ENCODE results near the gene SLC22A1. TPM values are rescaled to one million over a fixed set of nuclear protein-coding genes. Genes with fewer than 3 reads are reported as not detected.

Gene SLC22A1
- total and polyA plus RNA-seq, 2 experiments from 2014 or later = 6.7 to 12.9 TPM

DNA sequence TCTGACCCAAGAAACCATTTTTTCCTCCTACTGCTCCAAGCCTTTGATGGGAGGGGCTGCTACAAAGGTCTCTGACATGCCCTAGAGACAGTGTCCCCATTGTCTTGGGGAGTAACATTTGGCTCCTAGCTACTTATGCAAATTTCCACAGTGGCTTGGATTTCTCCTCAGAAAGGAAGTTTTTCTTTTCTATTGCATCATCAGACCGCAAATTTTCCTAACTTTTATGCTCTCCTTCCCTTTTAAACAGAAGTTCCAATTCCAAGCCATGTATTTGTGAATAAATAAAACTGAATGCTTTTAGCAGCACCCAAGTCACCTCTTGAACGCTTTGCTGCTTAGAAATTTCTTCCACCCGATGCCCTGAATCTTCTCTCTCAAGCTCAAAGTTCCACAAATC, 86.0 kb downstream of the SLC22A1 start:
- Histone ChIP-seq H3K27me3 (no peaks in the 10 kb centered on the region), H3K36me3 (replicated peaks; ENCODE audit: insufficient read depth, low read depth) (no peaks in the 10 kb centered on the region), H2AFZ (no peak overlapping the region), H3K4me2 (no peak overlapping the region), H4K20me1 (ENCODE audit: insufficient read depth, poor library complexity, severe bottlenecking) (no peaks in the 10 kb centered on the region), H3K9me2 (replicated peaks; ENCODE audit: insufficient read depth) (no peaks in the 10 kb centered on the region), H3K9me3 (ENCODE audit: low read depth) (no peaks in the 10 kb centered on the region), H3K79me2 (no peaks in the 10 kb centered on the region), H3K4me1 (ENCODE audit: insufficient read depth) (no peaks in the 10 kb centered on the region), H3K4me3 (no peak overlapping the region), H3K27ac (no peak overlapping the region)
- DNase-seq (ENCODE audit: low spot score) = no peak
- WGBS (ENCODE audit: low lambda C conversion rate, missing lambda C conversion rate) = 87% methylated on average over 3 of the region's 3 CpGs
- no peak for TF ChIP-seq EZH2phosphoT487 (IDR thresholded peaks at IDR 0.05; ENCODE audit: low read depth, severe bottlenecking, unreplicated experiment)
- TF ChIP-seq, protein P1, sequence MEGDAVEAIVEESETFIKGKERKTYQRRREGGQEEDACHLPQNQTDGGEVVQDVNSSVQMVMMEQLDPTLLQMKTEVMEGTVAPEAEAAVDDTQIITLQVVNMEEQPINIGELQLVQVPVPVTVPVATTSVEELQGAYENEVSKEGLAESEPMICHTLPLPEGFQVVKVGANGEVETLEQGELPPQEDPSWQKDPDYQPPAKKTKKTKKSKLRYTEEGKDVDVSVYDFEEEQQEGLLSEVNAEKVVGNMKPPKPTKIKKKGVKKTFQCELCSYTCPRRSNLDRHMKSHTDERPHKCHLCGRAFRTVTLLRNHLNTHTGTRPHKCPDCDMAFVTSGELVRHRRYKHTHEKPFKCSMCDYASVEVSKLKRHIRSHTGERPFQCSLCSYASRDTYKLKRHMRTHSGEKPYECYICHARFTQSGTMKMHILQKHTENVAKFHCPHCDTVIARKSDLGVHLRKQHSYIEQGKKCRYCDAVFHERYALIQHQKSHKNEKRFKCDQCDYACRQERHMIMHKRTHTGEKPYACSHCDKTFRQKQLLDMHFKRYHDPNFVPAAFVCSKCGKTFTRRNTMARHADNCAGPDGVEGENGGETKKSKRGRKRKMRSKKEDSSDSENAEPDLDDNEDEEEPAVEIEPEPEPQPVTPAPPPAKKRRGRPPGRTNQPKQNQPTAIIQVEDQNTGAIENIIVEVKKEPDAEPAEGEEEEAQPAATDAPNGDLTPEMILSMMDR (IDR thresholded peaks at IDR 0.05; ENCODE audit: poor library complexity) = no peak
- no peak for TF ChIP-seq EZH2 (IDR thresholded peaks at IDR 0.05; ENCODE audit: borderline replicate concordance)

Small RNA genes within 50 kb of the gene (small RNA-seq; reads per million reads assigned to genes)
- not detected for gene AL645733.1

Other genes starting within 250 kb of the SLC22A1 start
- gene MAS1, start 230.8 kb upstream of the SLC22A1 start, total RNA-seq = not detected in 2 replicates
- gene MAS1, start 230.8 kb upstream of the SLC22A1 start, polyA plus RNA-seq = not detected in 2 replicates
- 105 and 132 TPM in 2 replicates for gene IGF2R, start 152.7 kb upstream of the SLC22A1 start, total RNA-seq
- 56.1 and 61.2 TPM in 2 replicates for gene IGF2R, start 152.7 kb upstream of the SLC22A1 start, polyA plus RNA-seq
- 0.43 and 1.2 TPM in 2 replicates for gene SLC22A2, start 137.0 kb downstream of the SLC22A1 start, total RNA-seq
- 0.57 and 1.5 TPM in 2 replicates for gene SLC22A2, start 137.0 kb downstream of the SLC22A1 start, polyA plus RNA-seq
- 34.3 and 40.3 TPM in 2 replicates for gene SLC22A3, start 226.6 kb downstream of the SLC22A1 start, total RNA-seq
- 29.6 and 34.9 TPM in 2 replicates for gene SLC22A3, start 226.6 kb downstream of the SLC22A1 start, polyA plus RNA-seq